HCT116 (cell line): ENCODE results near the gene DNAJC10.

Experiments used
- ZFX ChIP-seq: fragments of 450-650 bp; IDR thresholded peaks from 2 replicates; pipeline ENCODE4 v1.6.1; 2017
- TF ChIP-seq, protein P1 (sequence below), 3 experiments: fragments of 200-600 bp in 1 of 3; sonication (generic) in 1 of 3; IDR thresholded peaks in 2 of 3; conservative IDR thresholded peaks in 1 of 3; 2 replicates each; pipeline ENCODE4 v1.5.1; 2012 to 2017; ENCODE audit warnings: low read depth in 2 of 3, low read length in 2 of 3, antibody characterized with exemption in 1 of 3, borderline replicate concordance in 1 of 3, control low read depth in 1 of 3, mild to moderate bottlenecking in 1 of 3, mixed read lengths in 1 of 3, mixed run types in 1 of 3, moderate library complexity in 1 of 3; ENCODE audit not compliant: insufficient read depth in 1 of 3

DNA sequence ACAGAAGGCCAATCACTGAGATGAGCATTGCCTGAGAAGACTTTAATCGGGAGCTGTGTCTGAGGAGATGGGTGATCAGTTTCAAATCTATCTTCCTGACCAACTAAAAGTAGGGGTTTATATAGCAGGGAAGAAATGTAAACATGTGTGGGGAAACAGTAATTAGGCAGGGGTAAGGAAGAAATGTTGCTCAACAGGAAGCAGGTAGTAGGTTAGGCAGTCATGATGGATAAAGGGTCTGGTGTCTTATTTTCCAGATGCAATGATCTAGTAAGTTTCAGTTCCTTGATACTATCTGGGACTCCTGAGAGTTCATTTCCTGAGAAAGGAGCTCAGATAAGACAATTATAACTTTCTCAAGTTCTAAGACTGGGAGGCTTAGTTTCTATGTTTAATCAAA, 33.8 kb upstream of the DNAJC10 start:
- TF ChIP-seq ZFX: no peak
- TF ChIP-seq, protein P1, sequence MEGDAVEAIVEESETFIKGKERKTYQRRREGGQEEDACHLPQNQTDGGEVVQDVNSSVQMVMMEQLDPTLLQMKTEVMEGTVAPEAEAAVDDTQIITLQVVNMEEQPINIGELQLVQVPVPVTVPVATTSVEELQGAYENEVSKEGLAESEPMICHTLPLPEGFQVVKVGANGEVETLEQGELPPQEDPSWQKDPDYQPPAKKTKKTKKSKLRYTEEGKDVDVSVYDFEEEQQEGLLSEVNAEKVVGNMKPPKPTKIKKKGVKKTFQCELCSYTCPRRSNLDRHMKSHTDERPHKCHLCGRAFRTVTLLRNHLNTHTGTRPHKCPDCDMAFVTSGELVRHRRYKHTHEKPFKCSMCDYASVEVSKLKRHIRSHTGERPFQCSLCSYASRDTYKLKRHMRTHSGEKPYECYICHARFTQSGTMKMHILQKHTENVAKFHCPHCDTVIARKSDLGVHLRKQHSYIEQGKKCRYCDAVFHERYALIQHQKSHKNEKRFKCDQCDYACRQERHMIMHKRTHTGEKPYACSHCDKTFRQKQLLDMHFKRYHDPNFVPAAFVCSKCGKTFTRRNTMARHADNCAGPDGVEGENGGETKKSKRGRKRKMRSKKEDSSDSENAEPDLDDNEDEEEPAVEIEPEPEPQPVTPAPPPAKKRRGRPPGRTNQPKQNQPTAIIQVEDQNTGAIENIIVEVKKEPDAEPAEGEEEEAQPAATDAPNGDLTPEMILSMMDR (IDR thresholded peaks at IDR 0.05 in 2 of 3, conservative IDR thresholded peaks at IDR 0.05 in 1 of 3; ENCODE audit: borderline replicate concordance in 1 of 3, insufficient read depth in 1 of 3, low read depth in 2 of 3, low read length in 2 of 3): no peak
